Upper lobe of right lung (tissue), 1 donor: ENCODE measurements around the gene BRSK2. TPM values are rescaled to one million over a fixed set of nuclear protein-coding genes. Genes with fewer than 3 reads are reported as not detected.

Experiments
- ATAC-seq: fragments of 200-7000 bp; cut with Tn5 transposase; one replicate; pipeline ENCODE4 v1.9.1; 2020; ENCODE audit warnings: mild to moderate bottlenecking, moderate library complexity
- DNase-seq: peaks from one replicate; pipeline ENCODE4 v3.0.0-alpha.2; 2020
- H3K27ac ChIP-seq: fragments of 200-600 bp; one replicate; pipeline ENCODE4 v1.8.0; 2022
- H3K27me3 ChIP-seq: fragments of 200-600 bp; one replicate; pipeline ENCODE4 v1.8.0; 2022; ENCODE audit warnings: mild to moderate bottlenecking
- H3K36me3 ChIP-seq: fragments of 200-600 bp; one replicate; pipeline ENCODE4 v1.8.0; 2022
- H3K4me1 ChIP-seq: fragments of 200-600 bp; one replicate; pipeline ENCODE4 v1.8.0; 2022
- H3K4me3 ChIP-seq: fragments of 200-600 bp; one replicate; pipeline ENCODE4 v1.8.0; 2022; ENCODE audit warnings: mild to moderate bottlenecking
- H3K9me3 ChIP-seq: fragments of 200-600 bp; one replicate; pipeline ENCODE4 v1.8.0; 2022
- intact Hi-C: fragments of 100-400 bp; cut with DNase I; formaldehyde crosslinking; loops from one replicate; pipeline ENCODE4 v1.11.0; 2022
- total RNA-seq: library from RNA; stranded (reverse); fragmentation: NEBNext Ultra II Directional; extraction: Animal tissue kit (Norgen Biotek cat#: 25700); gene quantifications from one replicate; pipeline ENCODE4 v1.2.1, GENCODE V29; 2021
- TF ChIP-seq, protein P1 (sequence below): fragments of 200-600 bp; IDR thresholded peaks from one replicate; pipeline ENCODE4 v1.8.0; 2022; ENCODE audit warnings: antibody characterized with exemption
- donor health status: DM: no; HTN: yes; CAD: no; lungs with severe emphysema.

BRSK2 gene
- total RNA-seq, 1 donor from 2014 or later, result 0.26 TPM

DNA sequence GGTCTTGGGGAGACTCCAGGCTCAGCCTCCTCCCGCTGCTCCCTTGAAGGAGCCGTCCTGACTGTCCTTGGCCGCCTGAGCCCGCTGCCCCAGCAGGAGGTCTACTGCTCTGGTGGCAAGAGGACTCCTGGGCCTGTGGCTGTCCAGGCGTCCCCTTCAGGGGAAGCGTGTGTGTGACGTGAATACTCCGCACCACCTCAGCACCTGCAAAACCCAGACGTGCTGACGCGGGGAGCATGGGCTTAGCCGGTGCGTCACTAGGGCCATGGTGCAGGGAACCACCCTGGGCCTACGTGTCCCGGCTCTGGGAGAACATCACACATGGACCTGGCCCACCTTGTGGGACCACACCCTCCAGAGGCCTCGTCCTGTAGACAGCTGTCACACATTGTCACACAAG, 30.2 kb upstream of the BRSK2 start:
- Histone ChIP-seq H3K27me3 (no peaks in the 10 kb centered on the region), H3K4me3 (no peak overlapping the region), H3K27ac (no peak overlapping the region), H3K36me3 (no peaks in the 10 kb centered on the region), H3K4me1 (no peaks in the 10 kb centered on the region), H3K9me3 (no peaks in the 10 kb centered on the region)
- no peak for DNase-seq
- intact Hi-C loops, result no loop called here
- TF ChIP-seq, protein P1, sequence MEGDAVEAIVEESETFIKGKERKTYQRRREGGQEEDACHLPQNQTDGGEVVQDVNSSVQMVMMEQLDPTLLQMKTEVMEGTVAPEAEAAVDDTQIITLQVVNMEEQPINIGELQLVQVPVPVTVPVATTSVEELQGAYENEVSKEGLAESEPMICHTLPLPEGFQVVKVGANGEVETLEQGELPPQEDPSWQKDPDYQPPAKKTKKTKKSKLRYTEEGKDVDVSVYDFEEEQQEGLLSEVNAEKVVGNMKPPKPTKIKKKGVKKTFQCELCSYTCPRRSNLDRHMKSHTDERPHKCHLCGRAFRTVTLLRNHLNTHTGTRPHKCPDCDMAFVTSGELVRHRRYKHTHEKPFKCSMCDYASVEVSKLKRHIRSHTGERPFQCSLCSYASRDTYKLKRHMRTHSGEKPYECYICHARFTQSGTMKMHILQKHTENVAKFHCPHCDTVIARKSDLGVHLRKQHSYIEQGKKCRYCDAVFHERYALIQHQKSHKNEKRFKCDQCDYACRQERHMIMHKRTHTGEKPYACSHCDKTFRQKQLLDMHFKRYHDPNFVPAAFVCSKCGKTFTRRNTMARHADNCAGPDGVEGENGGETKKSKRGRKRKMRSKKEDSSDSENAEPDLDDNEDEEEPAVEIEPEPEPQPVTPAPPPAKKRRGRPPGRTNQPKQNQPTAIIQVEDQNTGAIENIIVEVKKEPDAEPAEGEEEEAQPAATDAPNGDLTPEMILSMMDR, result no peak
- peak; percentile 8 for ATAC-seq

DNA sequence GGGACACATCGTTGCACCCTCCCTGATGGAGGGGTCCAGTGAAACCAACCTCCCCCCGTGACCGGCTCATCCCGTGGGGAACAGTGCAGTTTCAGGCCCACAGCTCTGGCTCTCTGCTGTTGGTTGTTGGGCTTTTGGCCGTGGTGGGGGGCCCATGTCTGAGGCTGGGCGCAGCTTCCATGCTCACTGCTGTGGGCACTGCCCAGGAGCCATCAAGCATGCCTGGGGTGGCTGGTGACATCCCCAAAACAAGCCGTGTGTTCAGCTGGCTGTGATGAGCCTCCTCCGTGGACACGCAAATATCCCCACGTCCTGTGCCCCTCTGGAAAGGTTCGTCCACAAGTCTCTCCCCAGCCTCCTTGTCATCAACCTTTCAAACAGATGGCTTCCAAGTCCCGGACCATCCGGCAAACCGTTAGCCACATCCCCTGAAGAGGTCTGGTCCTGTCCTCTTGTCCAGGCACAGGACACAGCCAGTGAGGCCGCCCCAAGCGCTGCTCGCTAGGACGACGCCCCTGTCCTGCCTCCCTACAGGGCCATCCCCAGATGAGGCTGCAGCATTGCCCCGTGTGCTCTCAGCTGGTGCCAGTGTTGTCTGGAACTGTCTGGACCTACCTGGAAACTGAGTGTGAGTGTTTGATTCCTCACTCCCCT, 29.4 kb upstream of the BRSK2 start:
- no peak overlapping the region for H3K27ac ChIP-seq
- intact Hi-C loops, result no loop called here
- no peaks in the 10 kb centered on the region for H3K27me3 ChIP-seq
- no peaks in the 10 kb centered on the region for H3K36me3 ChIP-seq
- H3K4me3 ChIP-seq, result no peak overlapping the region
- no peaks in the 10 kb centered on the region for H3K9me3 ChIP-seq
- ATAC-seq (peak; percentile 7), DNase-seq (no peak)
- H3K4me1 ChIP-seq, result no peaks in the 10 kb centered on the region
- TF ChIP-seq, protein P1, result no peak

DNA sequence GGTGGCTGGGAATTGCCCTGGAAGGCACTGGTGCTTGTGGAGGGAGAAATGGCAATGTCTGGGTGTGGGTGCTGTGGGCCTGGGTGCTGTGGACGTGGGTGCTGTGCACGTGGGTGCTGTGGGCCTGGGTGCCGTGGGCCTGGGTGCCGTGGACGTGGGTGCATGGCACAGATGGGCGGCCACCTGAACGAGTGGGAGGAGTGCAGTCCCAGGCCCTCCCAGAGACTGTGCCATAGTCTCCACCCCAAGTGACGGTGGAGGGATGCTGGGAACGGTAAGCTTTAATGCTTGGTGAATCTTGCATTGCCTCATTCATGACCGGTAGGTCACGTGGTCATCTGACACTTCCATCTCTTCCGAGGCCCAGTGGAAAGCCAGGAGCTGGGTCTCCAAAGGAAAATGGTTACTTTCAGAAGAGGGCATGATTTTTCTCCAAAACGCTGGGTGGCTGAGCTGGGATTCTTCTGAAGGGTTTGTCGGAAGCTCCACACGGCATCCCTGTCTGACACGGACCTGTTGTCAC, 28.8 kb upstream of the BRSK2 start:
- peak; percentile 7 for ATAC-seq
- intact Hi-C loops, result no loop called here
- H3K36me3 ChIP-seq, result no peaks in the 10 kb centered on the region
- TF ChIP-seq, protein P1, result no peak
- no peak overlapping the region for H3K4me3 ChIP-seq
- H3K27me3 ChIP-seq, result no peaks in the 10 kb centered on the region
- H3K9me3 ChIP-seq, result no peaks in the 10 kb centered on the region
- no peaks in the 10 kb centered on the region for H3K4me1 ChIP-seq
- no peak for DNase-seq
- H3K27ac ChIP-seq, result no peak overlapping the region

DNA sequence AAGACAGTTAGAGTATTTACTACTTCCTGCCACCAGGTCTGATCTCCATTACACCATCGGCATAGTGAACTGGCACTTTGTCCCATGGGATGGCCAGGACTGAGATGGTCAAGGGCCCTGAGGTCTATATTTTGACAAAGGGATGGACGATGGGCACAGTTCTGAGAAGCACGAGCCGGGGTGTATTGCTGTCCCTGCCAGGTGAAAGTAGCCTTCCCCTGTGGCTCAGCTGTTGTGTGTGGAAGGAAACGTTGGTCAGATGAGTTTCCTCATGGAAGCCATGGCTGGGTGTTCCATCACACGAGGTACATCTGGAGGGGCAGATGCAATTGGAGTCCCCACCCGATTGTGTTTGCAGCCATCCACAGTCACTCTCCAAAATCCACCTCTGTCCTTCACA, 27.9 kb upstream of the BRSK2 start:
- DNase-seq (no peak), ATAC-seq (no peak)
- Histone ChIP-seq H3K27me3 (no peaks in the 10 kb centered on the region), H3K4me3 (no peak overlapping the region), H3K27ac (no peak overlapping the region), H3K36me3 (no peaks in the 10 kb centered on the region), H3K9me3 (no peaks in the 10 kb centered on the region), H3K4me1 (no peaks in the 10 kb centered on the region)
- intact Hi-C loops, result no loop called here
- TF ChIP-seq, protein P1, result no peak

DNA sequence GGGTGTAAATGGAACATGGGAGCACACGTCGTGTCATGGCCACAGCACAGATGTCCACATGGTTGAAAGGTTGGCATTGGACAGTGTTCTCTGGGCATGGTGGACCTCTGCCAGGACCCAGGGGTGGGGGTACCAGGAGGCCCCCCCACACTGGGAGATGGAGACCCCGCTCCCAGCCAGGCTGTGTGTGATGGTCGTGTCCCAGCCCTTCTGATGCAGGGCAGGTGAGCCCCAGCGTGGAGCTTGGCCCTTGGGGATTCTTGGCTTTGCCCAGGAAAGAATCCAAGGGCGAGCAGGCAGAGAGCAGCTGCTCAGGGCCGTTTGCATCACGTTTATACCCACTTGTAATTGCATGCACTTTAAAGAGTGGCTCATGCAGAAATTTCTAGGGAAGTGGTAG, 22.0 kb upstream of the BRSK2 start:
- no peaks in the 10 kb centered on the region for H3K27me3 ChIP-seq
- no peak overlapping the region for H3K4me3 ChIP-seq
- TF ChIP-seq, protein P1, result no peak
- no peaks in the 10 kb centered on the region for H3K4me1 ChIP-seq
- intact Hi-C loops, result no loop called here
- ATAC-seq (no peak), DNase-seq (no peak)
- H3K36me3 ChIP-seq, result no peaks in the 10 kb centered on the region
- no peak overlapping the region for H3K27ac ChIP-seq
- H3K9me3 ChIP-seq, result no peaks in the 10 kb centered on the region
